Activated naive CD8-positive, alpha-beta T cell treated with anti-CD3 and anti-CD28 coated beads for 36 hours (primary cell): ENCODE data around the gene PIK3C2B. TPM values are rescaled to one million over a fixed set of nuclear protein-coding genes. Genes with fewer than 3 reads are reported as not detected.
"Not testable (repeated sequence)": the region's sequence is repeated elsewhere in the genome, so short reads cannot be mapped to it uniquely, and the experiment has no call there.

Experiments
- DNase-seq: peaks from one replicate; pipeline ENCODE4 v3.0.0; 2021
- H3K27ac Mint-ChIP-seq: one replicate; pipeline ENCODE4 v1.8.0; 2022; ENCODE audit warnings: mild to moderate bottlenecking, moderate library complexity, mixed read lengths
- H3K27me3 Mint-ChIP-seq: one replicate; pipeline ENCODE4 v1.8.0; 2022; ENCODE audit warnings: mild to moderate bottlenecking, mixed read lengths
- H3K36me3 Mint-ChIP-seq: one replicate; pipeline ENCODE4 v1.8.0; 2021; ENCODE audit warnings: mild to moderate bottlenecking, mixed read lengths
- H3K4me1 Mint-ChIP-seq: one replicate; pipeline ENCODE4 v1.8.0; 2021; ENCODE audit warnings: mixed read lengths
- H3K4me3 Mint-ChIP-seq: one replicate; pipeline ENCODE4 v1.8.0; 2022; ENCODE audit warnings: mild to moderate bottlenecking, moderate library complexity, mixed read lengths
- H3K9me3 Mint-ChIP-seq: one replicate; pipeline ENCODE4 v1.8.0; 2022; ENCODE audit warnings: mixed read lengths
- total RNA-seq, 2 experiments: library from RNA; stranded (reverse); gene quantifications; one replicate each; pipeline ENCODE4 v1.2.3, GENCODE V29; 2021

Gene PIK3C2B, protein sequence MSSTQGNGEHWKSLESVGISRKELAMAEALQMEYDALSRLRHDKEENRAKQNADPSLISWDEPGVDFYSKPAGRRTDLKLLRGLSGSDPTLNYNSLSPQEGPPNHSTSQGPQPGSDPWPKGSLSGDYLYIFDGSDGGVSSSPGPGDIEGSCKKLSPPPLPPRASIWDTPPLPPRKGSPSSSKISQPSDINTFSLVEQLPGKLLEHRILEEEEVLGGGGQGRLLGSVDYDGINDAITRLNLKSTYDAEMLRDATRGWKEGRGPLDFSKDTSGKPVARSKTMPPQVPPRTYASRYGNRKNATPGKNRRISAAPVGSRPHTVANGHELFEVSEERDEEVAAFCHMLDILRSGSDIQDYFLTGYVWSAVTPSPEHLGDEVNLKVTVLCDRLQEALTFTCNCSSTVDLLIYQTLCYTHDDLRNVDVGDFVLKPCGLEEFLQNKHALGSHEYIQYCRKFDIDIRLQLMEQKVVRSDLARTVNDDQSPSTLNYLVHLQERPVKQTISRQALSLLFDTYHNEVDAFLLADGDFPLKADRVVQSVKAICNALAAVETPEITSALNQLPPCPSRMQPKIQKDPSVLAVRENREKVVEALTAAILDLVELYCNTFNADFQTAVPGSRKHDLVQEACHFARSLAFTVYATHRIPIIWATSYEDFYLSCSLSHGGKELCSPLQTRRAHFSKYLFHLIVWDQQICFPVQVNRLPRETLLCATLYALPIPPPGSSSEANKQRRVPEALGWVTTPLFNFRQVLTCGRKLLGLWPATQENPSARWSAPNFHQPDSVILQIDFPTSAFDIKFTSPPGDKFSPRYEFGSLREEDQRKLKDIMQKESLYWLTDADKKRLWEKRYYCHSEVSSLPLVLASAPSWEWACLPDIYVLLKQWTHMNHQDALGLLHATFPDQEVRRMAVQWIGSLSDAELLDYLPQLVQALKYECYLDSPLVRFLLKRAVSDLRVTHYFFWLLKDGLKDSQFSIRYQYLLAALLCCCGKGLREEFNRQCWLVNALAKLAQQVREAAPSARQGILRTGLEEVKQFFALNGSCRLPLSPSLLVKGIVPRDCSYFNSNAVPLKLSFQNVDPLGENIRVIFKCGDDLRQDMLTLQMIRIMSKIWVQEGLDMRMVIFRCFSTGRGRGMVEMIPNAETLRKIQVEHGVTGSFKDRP (N-terminal part only)
- 10 to 100 TPM; 21.3 to 21.5 TPM for total RNA-seq

DNA sequence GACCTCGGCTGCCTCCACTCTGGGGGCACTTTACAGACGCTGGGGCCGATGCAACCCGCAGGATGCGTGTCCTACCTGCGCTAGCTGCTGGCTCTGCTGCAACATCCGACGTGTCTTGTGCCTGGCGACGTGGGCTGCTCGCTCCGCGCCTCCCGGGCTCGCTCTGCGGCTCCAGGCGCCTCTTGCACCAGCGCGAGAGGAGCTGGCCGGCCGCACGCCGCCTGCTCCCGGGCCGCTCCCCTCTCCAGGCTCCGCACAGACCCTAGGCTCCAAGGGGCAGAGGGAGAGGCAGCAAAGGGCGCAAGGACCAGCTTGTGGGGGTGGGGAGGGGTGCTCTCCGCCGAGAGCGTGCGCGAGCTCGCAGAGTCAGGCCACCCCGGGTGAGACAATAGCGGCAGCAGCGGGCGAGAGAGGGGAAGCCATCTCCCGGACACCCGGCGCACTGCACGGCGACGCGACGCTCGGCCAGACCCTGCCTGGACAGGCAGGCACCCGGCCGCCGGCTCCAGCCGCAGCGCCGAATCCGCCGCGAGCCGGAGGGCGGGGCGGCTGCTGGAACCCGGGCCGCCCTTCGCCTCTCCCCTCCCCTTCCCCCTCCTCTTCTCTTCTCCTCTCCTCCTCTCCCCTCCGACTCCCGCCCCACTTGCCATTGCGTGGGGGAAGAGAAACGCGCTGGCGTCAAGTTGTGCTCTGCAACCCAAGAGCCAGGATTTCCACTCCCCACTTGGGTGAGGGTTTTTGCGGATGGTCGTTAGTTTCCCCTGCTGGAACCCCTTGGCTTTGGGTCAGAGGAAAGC lies at the start of gene PIK3C2B:
PIK3C2B (minus strand) TSS at position 525 of the 797 bp plus-strand sequence. CDS start 25,003 bp downstream, outside the sequence.
- DNase-seq = peak; percentile 80
- no peaks in the 10 kb centered on the region for H3K9me3 Mint-ChIP-seq
- H3K4me1 Mint-ChIP-seq = peaks cover 50% of the 10 kb centered on the region
- peaks cover 3% of the 10 kb centered on the region for H3K36me3 Mint-ChIP-seq
- H3K4me3 Mint-ChIP-seq = peak within 1 kb of the TSS; percentile 89
- H3K27ac Mint-ChIP-seq = peak within 1 kb of the TSS; percentile 91
- no peaks in the 10 kb centered on the region for H3K27me3 Mint-ChIP-seq

DNA sequence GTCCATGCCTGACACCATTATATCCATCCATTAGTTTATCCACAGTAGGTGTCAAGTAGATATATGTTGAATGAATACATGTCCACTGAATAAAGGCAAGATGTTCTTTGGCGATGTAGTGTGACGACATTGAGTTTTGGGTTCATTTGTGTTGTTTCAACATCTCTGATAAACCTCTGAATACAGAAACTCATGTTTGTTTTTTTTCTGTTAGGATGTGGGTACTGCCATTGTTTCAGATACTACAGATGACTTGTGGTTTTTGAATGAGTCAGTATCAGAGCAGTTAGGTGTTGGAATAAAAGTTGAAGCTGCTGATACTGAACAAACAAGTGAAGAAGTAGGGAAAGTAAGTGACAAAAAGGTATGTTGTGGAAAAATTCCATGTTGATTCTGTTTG lies 49.7 kb upstream of the PIK3C2B start:
- no peak for DNase-seq

DNA sequence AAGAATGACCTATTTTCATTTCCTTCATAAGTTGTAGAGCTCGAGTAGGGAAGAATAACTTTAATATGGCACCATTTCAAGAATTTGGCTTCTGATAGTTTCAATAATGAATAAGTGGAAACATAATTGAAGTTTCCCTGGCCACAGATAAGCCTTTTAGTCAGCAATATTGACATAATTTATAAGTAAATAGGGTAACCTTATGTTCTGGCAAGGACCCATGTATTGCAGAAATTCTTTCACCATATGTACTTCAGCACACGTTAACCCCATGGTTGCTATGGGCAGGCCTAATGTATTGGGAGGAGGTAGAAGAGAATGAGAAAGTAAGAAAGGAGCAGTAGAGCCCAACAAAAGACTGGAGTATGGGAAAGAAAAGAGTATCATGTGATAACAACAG lies 47.0 kb upstream of the PIK3C2B start:
- H3K27ac Mint-ChIP-seq = no peak overlapping the region
- no peak overlapping the region for H3K4me3 Mint-ChIP-seq
- H3K9me3 Mint-ChIP-seq = peaks cover 10% of the 10 kb centered on the region
- peaks cover 57% of the 10 kb centered on the region for H3K36me3 Mint-ChIP-seq
- DNase-seq = no peak
- H3K27me3 Mint-ChIP-seq = no peaks in the 10 kb centered on the region
- peaks cover 40% of the 10 kb centered on the region for H3K4me1 Mint-ChIP-seq

More for the DNA sequence above, 49.7 kb upstream of the PIK3C2B start:
- Mint-ChIP-seq H3K27me3 (no peaks in the 10 kb centered on the region), H3K36me3 (peaks cover 72% of the 10 kb centered on the region), H3K4me3 (no peak overlapping the region), H3K4me1 (peaks cover 43% of the 10 kb centered on the region), H3K27ac (peak overlapping the region; percentile 74), H3K9me3 (peaks cover 10% of the 10 kb centered on the region)

DNA sequence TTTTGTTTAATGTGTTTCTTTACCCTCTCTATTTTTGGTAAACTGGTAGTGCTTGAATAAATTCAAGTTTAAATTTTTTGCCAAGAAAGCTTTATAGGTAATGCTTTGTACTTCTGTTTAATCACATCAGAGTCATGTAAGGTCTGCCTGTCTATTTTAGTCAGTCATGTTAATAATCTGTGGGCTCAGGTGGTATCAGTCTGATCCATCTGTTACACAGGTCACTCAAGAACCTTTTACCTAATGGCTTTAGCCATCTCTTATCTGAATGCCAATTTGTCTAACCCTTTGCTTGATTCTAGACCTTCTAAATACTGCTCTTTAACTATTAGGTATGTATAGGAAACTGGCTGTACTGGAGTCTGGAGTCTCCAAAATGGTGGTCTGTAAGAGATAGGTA lies 38.2 kb upstream of the PIK3C2B start:
- Mint-ChIP-seq H3K36me3 (peaks cover 15% of the 10 kb centered on the region), H3K27ac (peak overlapping the region; percentile 4), H3K9me3 (no peaks in the 10 kb centered on the region), H3K4me1 (peaks cover 8% of the 10 kb centered on the region), H3K4me3 (no peak overlapping the region), H3K27me3 (no peaks in the 10 kb centered on the region)
- DNase-seq = no peak

DNA sequence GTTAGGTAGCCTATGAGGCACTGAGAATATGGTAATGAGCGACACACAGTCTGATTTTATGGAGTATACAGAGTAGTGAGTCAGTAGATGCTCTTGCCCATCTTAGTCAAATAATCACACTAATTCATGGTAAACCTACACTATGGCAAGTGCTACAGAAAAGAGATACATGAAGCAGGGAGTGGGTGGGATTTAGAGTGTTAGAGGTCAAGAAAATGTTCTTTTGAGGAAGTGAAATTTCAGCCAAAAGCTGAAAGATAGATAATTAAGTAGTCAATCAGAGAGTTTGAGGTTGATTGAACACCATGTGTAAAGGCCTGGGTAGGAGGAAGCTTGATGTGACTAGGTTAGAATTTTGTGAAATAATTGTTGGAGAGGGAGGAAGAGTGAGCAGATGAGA lies 36.3 kb upstream of the PIK3C2B start:
- Mint-ChIP-seq H3K4me3 (no peak overlapping the region), H3K27me3 (no peaks in the 10 kb centered on the region), H3K4me1 (peaks cover 11% of the 10 kb centered on the region), H3K9me3 (no peaks in the 10 kb centered on the region), H3K27ac (peak overlapping the region; percentile 7), H3K36me3 (peaks cover 21% of the 10 kb centered on the region)
- no peak for DNase-seq

DNA sequence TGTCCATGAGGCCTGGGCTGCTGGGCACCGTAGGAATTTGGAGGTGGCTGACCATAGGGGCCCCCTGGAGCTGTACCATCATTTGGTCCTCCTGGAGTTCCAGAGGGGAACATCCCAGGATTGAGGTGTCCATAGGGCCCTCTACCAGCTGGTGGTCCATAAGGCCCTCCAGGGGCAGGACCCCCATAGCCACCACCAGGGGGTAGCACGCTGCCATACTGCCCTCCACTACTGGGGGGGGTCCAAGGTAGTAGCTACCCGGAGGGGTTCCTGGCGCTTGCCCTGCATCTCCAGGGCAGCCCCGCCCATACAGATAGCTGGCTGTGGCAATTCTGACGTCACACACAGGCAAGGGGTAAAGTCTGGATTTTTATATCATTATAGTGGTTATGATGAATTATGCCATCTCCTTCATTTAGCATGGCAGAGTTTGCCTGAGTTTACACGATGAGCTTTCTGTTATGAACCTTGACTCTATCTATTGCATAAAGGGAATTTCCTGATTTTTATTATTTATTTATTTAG lies 34.8 kb upstream of the PIK3C2B start:
- no peaks in the 10 kb centered on the region for H3K27me3 Mint-ChIP-seq

DNA sequence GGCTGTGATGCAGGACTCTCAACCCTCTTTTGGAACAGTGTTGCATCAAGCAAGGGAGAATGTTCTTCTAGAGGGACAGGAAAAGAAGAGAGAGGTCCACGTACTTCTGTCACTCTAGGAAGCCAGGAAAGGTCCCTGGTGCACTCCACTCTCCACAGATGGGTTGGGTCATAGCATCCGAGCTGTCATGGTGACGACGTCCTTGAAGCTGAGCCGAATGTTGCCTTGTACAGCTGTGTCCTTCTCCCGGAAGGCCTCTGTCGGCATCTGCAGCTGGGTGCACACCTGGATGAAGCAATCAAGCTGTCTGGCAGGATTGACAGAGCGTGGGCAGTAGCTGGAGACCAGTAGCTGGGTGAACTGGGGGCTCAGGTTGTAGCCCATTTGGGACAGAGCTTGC lies 34.1 kb upstream of the PIK3C2B start:
- peaks cover 25% of the 10 kb centered on the region for H3K4me1 Mint-ChIP-seq
- H3K36me3 Mint-ChIP-seq = peaks cover 35% of the 10 kb centered on the region
- H3K27me3 Mint-ChIP-seq = no peaks in the 10 kb centered on the region
- H3K27ac Mint-ChIP-seq = no peak overlapping the region
- H3K9me3 Mint-ChIP-seq = peaks cover 6% of the 10 kb centered on the region
- no peak for DNase-seq
- no peak overlapping the region for H3K4me3 Mint-ChIP-seq

More for the DNA sequence above, 34.8 kb upstream of the PIK3C2B start:
- peaks cover 22% of the 10 kb centered on the region for H3K4me1 Mint-ChIP-seq
- H3K36me3 Mint-ChIP-seq = peaks cover 31% of the 10 kb centered on the region
- H3K4me3 Mint-ChIP-seq = no peak overlapping the region
- H3K9me3 Mint-ChIP-seq = peaks cover 3% of the 10 kb centered on the region
- H3K27ac Mint-ChIP-seq = no peak overlapping the region
- no peak for DNase-seq

DNA sequence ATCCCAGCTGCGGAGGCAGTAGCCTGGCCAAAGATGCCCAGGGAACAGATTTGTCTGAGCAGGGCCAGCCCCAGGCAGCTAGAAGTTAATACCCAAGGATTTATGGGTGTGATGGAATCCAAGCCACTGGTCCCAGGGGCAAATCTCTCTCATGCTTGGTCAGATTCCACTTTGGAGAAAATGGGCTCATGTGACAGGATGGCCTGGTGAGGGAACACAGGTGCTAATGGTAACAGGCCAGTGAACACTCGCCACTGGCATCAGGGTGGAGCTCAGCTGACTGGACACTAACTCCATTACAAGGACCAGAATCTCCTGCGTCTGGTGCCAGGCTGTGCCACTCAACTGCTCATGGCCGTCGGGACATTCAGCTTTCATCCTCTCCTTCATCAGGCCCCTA lies 33.6 kb upstream of the PIK3C2B start:
- H3K4me3 Mint-ChIP-seq = no peak overlapping the region
- no peak for DNase-seq

DNA sequence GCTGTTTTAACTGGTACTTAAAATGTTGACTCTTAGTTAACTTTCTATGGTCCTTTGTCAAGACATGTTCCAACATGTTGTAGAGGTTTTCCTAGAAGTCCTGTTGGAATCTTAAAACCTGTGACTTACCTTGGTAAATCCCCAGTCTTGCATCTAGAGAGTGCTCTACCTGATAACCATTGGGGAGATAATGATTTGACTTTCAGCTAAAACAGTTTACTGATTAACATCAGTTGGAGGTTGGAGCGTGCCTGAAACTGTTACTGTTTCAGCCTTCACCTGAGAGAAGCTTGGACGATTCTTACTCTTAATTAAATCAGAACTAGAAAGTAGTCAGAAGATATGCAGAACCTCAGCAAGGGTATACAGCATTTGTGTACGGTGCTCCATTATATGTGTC lies 30.4 kb upstream of the PIK3C2B start:
- peaks cover 42% of the 10 kb centered on the region for H3K4me1 Mint-ChIP-seq
- DNase-seq = no peak
- H3K36me3 Mint-ChIP-seq = peaks cover 52% of the 10 kb centered on the region
- no peaks in the 10 kb centered on the region for H3K27me3 Mint-ChIP-seq
- peaks cover 13% of the 10 kb centered on the region for H3K9me3 Mint-ChIP-seq
- H3K4me3 Mint-ChIP-seq = no peak overlapping the region
- peak overlapping the region; percentile 71 for H3K27ac Mint-ChIP-seq

More for the DNA sequence above, 33.6 kb upstream of the PIK3C2B start:
- peaks cover 8% of the 10 kb centered on the region for H3K9me3 Mint-ChIP-seq
- no peaks in the 10 kb centered on the region for H3K27me3 Mint-ChIP-seq
- H3K4me1 Mint-ChIP-seq = peaks cover 27% of the 10 kb centered on the region
- no peak overlapping the region for H3K27ac Mint-ChIP-seq
- H3K36me3 Mint-ChIP-seq = peaks cover 39% of the 10 kb centered on the region

DNA sequence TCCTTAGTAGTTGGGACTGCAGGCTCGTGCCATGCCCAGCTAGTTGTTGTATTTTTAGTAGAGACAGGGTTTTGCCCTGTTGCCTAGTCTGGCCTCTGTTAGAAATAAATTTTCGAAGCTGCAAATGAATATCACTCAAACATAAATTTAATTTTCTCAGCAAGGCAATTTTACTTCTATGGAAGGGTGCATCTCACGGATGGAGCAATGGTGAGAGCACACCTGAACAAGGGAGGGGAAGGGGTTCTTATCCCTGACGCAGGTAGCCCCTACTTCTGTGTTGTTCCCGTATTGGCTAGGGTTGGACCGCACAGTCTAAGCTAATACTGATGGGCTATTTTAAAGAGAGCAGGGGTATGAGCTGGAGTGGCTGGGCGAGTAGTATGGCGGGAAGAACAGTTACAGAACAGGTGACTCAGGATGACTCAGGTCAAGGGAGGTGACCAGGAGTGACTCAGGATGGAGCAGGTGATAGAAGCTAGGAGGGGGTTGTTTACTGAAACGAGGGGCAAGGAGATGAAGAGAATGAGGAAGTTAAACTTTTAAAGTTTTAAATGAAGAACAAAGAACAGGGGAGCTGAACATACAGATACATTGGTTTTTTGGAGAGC lies 29.1 kb upstream of the PIK3C2B start:
- Mint-ChIP-seq H3K27me3 (no peaks in the 10 kb centered on the region), H3K27ac (peak overlapping the region; percentile 43), H3K9me3 (peaks cover 14% of the 10 kb centered on the region), H3K4me3 (no peak overlapping the region), H3K36me3 (peaks cover 65% of the 10 kb centered on the region), H3K4me1 (peaks cover 53% of the 10 kb centered on the region)
- no peak for DNase-seq

DNA sequence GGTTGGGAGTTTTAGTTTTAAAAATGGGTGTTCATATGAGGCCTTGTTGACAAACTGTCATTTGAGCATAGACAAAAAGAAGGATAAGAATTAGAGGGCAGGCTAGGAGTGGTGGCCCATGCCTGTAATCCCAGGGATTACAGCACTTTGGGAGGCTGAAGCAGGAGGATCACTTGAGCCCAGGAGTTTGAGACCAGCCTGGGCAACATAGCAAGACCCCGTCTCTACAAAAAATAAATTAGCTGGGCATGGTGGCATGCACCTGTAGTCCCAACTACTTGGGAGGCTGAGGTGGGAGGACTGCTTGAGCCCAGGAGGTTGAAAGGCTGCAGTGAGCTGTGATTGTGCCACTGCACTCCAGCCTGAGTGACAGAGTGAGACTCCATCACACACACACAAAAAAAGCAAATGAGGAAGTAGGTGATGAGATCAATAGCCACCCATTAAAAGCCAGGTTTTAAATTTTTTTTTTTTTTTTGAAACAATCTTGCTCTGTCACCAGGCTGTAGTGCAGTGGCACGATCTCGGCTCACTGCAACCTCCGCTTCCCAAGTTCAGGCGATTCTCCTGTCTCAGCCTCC lies 27.4 kb upstream of the PIK3C2B start:
- Mint-ChIP-seq H3K27ac (peak overlapping the region; percentile 73), H3K4me1 (peaks cover 63% of the 10 kb centered on the region), H3K9me3 (peaks cover 16% of the 10 kb centered on the region), H3K36me3 (peaks cover 64% of the 10 kb centered on the region)
- not testable (repeated sequence) for H3K27me3 Mint-ChIP-seq, DNase-seq, H3K4me3 Mint-ChIP-seq

DNA sequence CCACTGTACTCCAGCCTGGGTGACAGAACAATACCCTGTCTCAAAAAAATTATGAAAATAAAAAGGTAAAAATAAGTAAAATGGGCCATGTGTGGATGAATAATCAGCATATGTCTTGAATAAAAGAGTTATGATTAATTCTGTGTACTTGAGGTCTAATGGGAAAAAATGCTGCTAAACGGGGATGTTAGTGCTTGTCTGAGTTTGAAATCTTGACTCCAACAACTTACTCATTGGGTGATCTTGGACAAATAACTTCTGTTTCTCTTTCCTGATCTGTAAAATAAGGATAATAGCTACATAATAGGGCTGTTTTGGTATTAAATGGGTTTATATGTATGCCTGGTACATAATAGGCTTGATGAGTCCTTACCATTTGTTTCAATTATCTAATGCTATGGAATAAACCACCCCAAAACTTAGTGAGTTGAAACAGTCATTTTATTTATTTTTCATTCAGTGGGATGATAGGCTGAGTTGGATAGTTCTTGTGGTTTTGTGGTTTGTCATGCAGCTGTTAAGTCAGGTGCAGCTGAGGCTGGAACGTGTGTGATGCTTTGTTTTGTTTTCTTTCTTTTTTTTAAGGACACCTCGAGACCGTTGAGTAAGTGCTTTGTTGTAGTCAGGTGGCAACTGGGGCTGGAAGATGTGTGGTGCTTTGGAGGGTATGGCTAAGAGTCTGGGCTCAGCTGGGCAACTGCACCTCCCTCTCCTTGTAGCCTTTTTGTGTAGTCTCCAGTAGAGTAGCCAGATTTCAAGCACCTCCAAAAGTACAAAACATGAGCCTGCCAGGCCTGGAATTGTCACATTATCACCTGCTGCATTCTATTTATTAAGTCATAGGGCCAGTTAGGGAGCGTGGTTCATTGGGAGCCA lies 26.5 kb upstream of the PIK3C2B start:
- Mint-ChIP-seq H3K4me3 (peak overlapping the region; percentile 50), H3K27me3 (no peaks in the 10 kb centered on the region), H3K4me1 (peaks cover 60% of the 10 kb centered on the region), H3K36me3 (peaks cover 59% of the 10 kb centered on the region), H3K27ac (peak overlapping the region; percentile 81), H3K9me3 (peaks cover 17% of the 10 kb centered on the region)
- peak; percentile 37 for DNase-seq

DNA sequence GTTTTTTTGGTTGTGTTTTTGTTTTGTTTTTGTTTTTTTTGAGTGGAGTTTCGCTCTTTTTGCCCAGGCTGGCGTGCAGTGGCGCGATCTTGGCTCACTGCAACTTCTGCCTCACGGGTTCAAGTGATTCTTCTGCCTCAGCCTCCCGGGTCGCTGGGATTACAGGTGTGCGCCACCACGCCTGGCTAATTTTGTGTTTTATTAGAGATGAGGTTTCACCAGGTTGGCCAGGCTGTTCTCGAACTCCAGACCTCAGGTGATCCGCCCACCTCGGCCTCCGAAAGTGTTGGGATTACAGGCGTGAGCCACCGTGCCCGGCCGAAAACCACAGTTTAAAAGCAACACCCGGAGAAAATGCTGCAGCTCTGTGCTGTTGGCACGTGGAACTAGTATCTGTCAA lies 22.8 kb upstream of the PIK3C2B start:
- H3K27me3 Mint-ChIP-seq, H3K27ac Mint-ChIP-seq, DNase-seq, H3K4me3 Mint-ChIP-seq, H3K9me3 Mint-ChIP-seq: not testable (repeated sequence)
- Mint-ChIP-seq H3K4me1 (peaks cover 46% of the 10 kb centered on the region), H3K36me3 (peaks cover 34% of the 10 kb centered on the region)
